Measurements from ENCODE around the gene VPS35L.

The VPS35L gene

GRCh38 chr16:19555186-19555937 is at the start of gene VPS35L:
VPS35L (plus strand) TSS chr16:19555703; CDS start chr16:19555730, 27 bp downstream.
- DNase-seq: peak; percentile 99

- no peak for DNase-seq
These were observed 48.5 kb upstream of the VPS35L start for GRCh38 chr16:19506965-19507364.

- no peak for DNase-seq
These were observed 47.6 kb upstream of the VPS35L start for GRCh38 chr16:19507867-19508266.

- DNase-seq: no peak
These were observed 43.2 kb upstream of the VPS35L start for GRCh38 chr16:19512297-19512696.

GRCh38 chr16:19513377-19514053 is 42.0 kb upstream of the VPS35L start:
- DNase-seq: no peak

GRCh38 chr16:19515757-19516156 is 39.7 kb upstream of the VPS35L start:
- no peak for DNase-seq

- DNase-seq: no peak
These were observed 37.9 kb upstream of the VPS35L start for GRCh38 chr16:19517424-19518089.

GRCh38 chr16:19518388-19518787 is 37.1 kb upstream of the VPS35L start:
- no peak for DNase-seq

- peak; percentile 46 for DNase-seq
These were observed 34.6 kb upstream of the VPS35L start for GRCh38 chr16:19520861-19521331.

GRCh38 chr16:19521471-19522396 is 33.8 kb upstream of the VPS35L start, which contains the start of gene GDE1:
GDE1 (minus strand) TSS chr16:19522098; CDS start chr16:19521964, 134 bp downstream.
- peak; percentile 98 for DNase-seq

- no peak for DNase-seq
These were observed 33.1 kb upstream of the VPS35L start for GRCh38 chr16:19522397-19522732.

- DNase-seq: no peak
These were observed 32.7 kb upstream of the VPS35L start for GRCh38 chr16:19522760-19523159.

GRCh38 chr16:19523184-19523558 is 32.3 kb upstream of the VPS35L start:
- DNase-seq: no peak

- peak; percentile 99 for DNase-seq
These were observed 31.7 kb upstream of the VPS35L start, which contains the start of gene CCP110 for GRCh38 chr16:19523559-19524355. CCP110 (plus strand) TSS chr16:19523942; CDS start chr16:19527882, 3,940 bp downstream.

- no peak for DNase-seq
These were observed 31.2 kb upstream of the VPS35L start for GRCh38 chr16:19524356-19524615.

- peak; percentile 84 for DNase-seq
These were observed 30.7 kb upstream of the VPS35L start for GRCh38 chr16:19524616-19525384.

- no peak for DNase-seq
These were observed 30.1 kb upstream of the VPS35L start for GRCh38 chr16:19525385-19525723.

- no peak for DNase-seq
These were observed 28.3 kb upstream of the VPS35L start for GRCh38 chr16:19527161-19527560.

GRCh38 chr16:19528666-19529065 is 26.8 kb upstream of the VPS35L start:
- no peak for DNase-seq

GRCh38 chr16:19532601-19533000 is 22.9 kb upstream of the VPS35L start:
- no peak for DNase-seq

- DNase-seq: no peak
These were observed 15.1 kb upstream of the VPS35L start for GRCh38 chr16:19540241-19540970.

All from NCI-H69 (cell line).